B cell (primary cell): Measurements from ENCODE around the gene PEX5. TPM values are rescaled to one million over a fixed set of nuclear protein-coding genes. Genes with fewer than 3 reads are reported as not detected.
"Not testable (repeated sequence)": the region's sequence is repeated elsewhere in the genome, so short reads cannot be mapped to it uniquely, and the experiment has no call there.

Source experiments
- ATAC-seq: fragments of 200-7000 bp; cut with Tn5 transposase; one replicate; pipeline ENCODE4 v1.10.0; 2021; ENCODE audit warnings: low read depth, mild to moderate bottlenecking, moderate number of reproducible peaks, moderate library complexity
- CTCF ChIA-PET: fragments of 350-600 bp; sonication (Branson Sonifier 250); formaldehyde crosslinking; loops from one replicate; lab custom pipeline; 2021; ENCODE audit warnings: antibody characterized with exemption, inconsistent platforms; lab: Charles Lee
- POLR2A ChIA-PET: fragments of 350-600 bp; sonication (Branson Sonifier 250); formaldehyde crosslinking; loops from one replicate; lab custom pipeline; 2021; ENCODE audit warnings: antibody characterized with exemption; lab: Charles Lee
- DNase-seq: peaks from one replicate; pipeline ENCODE4 v3.0.0; 2013
- H2AFZ ChIP-seq: 2 replicates; pipeline ENCODE4 v1.6.1; 2012; ENCODE audit warnings: mild to moderate bottlenecking, low read depth, low read length; ENCODE audit not compliant: insufficient read depth, poor library complexity, severe bottlenecking
- H3K27ac ChIP-seq, 2 donors: 1 replicate in 1 of 2; 2 replicates in 1 of 2; pipeline ENCODE4 v1.5.1; 2012 to 2013; ENCODE audit warnings: low read length in 2 of 2, mild to moderate bottlenecking in 2 of 2, moderate library complexity in 1 of 2
- H3K27me3 ChIP-seq, 4 experiments: fragments of 200-600 bp in 1 of 4; sonication (generic) in 1 of 4; replicated peaks in 1 of 4; 1 replicate in 2 of 4; 2 replicates in 2 of 4; pipeline versions ENCODE4 v1.6.1 to v1.7.0; 2013 to 2016; ENCODE audit warnings: low read length in 3 of 4, mild to moderate bottlenecking in 2 of 4, mixed read lengths in 1 of 4, moderate library complexity in 1 of 4; ENCODE audit not compliant: insufficient read depth in 4 of 4, control insufficient read depth in 3 of 4; ENCODE audit errors: control extremely low read depth in 1 of 4
- H3K36me3 ChIP-seq, 2 experiments: replicated peaks in 1 of 2; 1 replicate in 1 of 2; 2 replicates in 1 of 2; pipeline versions ENCODE4 v1.6.1 to v1.7.1; 2013; ENCODE audit warnings: low read length in 1 of 2; ENCODE audit not compliant: insufficient read depth in 2 of 2, control insufficient read depth in 1 of 2; ENCODE audit errors: control extremely low read depth in 1 of 2, extremely low read depth in 1 of 2
- H3K4me1 ChIP-seq, 2 donors: fragments of 200-600 bp in 1 of 2; sonication (generic) in 1 of 2; 1 replicate in 1 of 2; 2 replicates in 1 of 2; pipeline versions ENCODE4 v1.5.1 to v1.6.1; 2013 to 2017; ENCODE audit warnings: low read length in 2 of 2; ENCODE audit not compliant: control insufficient read depth in 2 of 2, insufficient read depth in 2 of 2
- H3K4me2 ChIP-seq: replicated peaks from 2 replicates; pipeline ENCODE3; 2012; ENCODE audit warnings: mild to moderate bottlenecking, low read depth, low read length; ENCODE audit not compliant: poor library complexity, severe bottlenecking
- H3K4me3 ChIP-seq, 5 experiments: fragments of 200-600 bp in 1 of 5; sonication (generic) in 1 of 5; 1 replicate in 3 of 5; 2 replicates in 2 of 5; pipeline versions ENCODE4 v1.5.1 to v1.7.0; 2011 to 2016; ENCODE audit warnings: low read length in 4 of 5, mild to moderate bottlenecking in 4 of 5, low read depth in 2 of 5, control low read depth in 1 of 5, moderate library complexity in 1 of 5; ENCODE audit not compliant: insufficient read depth in 1 of 5; ENCODE audit errors: control extremely low read depth in 1 of 5, extremely low read depth in 1 of 5
- H3K79me2 ChIP-seq: fragments of 200-600 bp; sonication (generic); one replicate; pipeline ENCODE4 v1.6.0; 2016; ENCODE audit warnings: low read length; ENCODE audit not compliant: control insufficient read depth, insufficient read depth
- H3K9ac ChIP-seq: fragments of 200-600 bp; sonication (generic); 2 replicates; pipeline ENCODE4 v1.6.1; 2017; ENCODE audit warnings: mild to moderate bottlenecking, low read length, moderate library complexity
- H3K9me3 ChIP-seq, 3 donors: one replicate each; pipeline versions ENCODE4 v1.6.1 to v1.7.1; 2013; ENCODE audit warnings: low read length in 2 of 3; ENCODE audit not compliant: control insufficient read depth in 2 of 3, insufficient read depth in 1 of 3; ENCODE audit errors: control extremely low read depth in 1 of 3
- H4K20me1 ChIP-seq: 2 replicates; pipeline ENCODE4 v1.6.0; 2012; ENCODE audit warnings: mild to moderate bottlenecking, low read length; ENCODE audit not compliant: insufficient read depth, control insufficient read depth, poor library complexity, severe bottlenecking
- H3K27ac Mint-ChIP-seq: one replicate; pipeline ENCODE4 v1.8.0; 2021; ENCODE audit warnings: mixed read lengths
- H3K27me3 Mint-ChIP-seq: one replicate; pipeline ENCODE4 v1.8.0; 2021; ENCODE audit warnings: mixed read lengths
- H3K4me1 Mint-ChIP-seq: one replicate; pipeline ENCODE4 v1.8.0; 2021; ENCODE audit warnings: mixed read lengths
- H3K4me3 Mint-ChIP-seq: one replicate; pipeline ENCODE4 v1.8.0; 2021; ENCODE audit warnings: mixed read lengths
- H3K9me3 Mint-ChIP-seq: one replicate; pipeline ENCODE4 v1.8.0; 2022; ENCODE audit warnings: mixed read lengths; ENCODE audit not compliant: insufficient read depth
- CTCF ChIP-seq: fragments of 200-600 bp; IDR thresholded peaks from one replicate; pipeline ENCODE4 v1.8.0; 2022; ENCODE audit warnings: antibody characterized with exemption, mild to moderate bottlenecking
- EZH2 ChIP-seq: IDR thresholded peaks from 2 replicates; pipeline ENCODE4 v1.6.1; 2012; ENCODE audit warnings: borderline replicate concordance, low read depth, mild to moderate bottlenecking, moderate library complexity, low read length; ENCODE audit not compliant: insufficient read depth, poor library complexity, severe bottlenecking
- WGBS: methylation state at CpG from one replicate; pipeline ENCODE4 v1.1.5; 2013; ENCODE audit warnings: missing lambda C conversion rate; ENCODE audit not compliant: insufficient coverage; 5-methylcytosine and 5-hydroxymethylcytosine counted together
- intact Hi-C: fragments of 100-400 bp; cut with micrococcal nuclease; formaldehyde crosslinking; loops from one replicate; pipeline ENCODE4 v1.10.0; 2022
- polyA plus RNA-seq: library from polyadenylated mRNA; depleted of rRNA; stranded (reverse); fragments of >200 nt; gene quantifications from 2 replicates; pipeline ENCODE4 v1.2.3, GENCODE V29; 2012
- total RNA-seq, 2 donors: library from RNA; stranded (reverse); fragments of 120-200 nt in 1 of 2; gene quantifications; 1 replicate in 1 of 2; 2 replicates in 1 of 2; pipeline versions ENCODE4 v1.2.3 to v1.2.4, GENCODE V29; 2013 to 2022

The PEX5 gene
- total and polyA plus RNA-seq, 2 donors (not counting 1 experiment from before 2014, with no cell fraction given) = 11.4 to 35.0 TPM

GRCh38 chr12:7180685-7181084, 8.8 kb upstream of the PEX5 start:
- ATAC-seq (no peak), DNase-seq (no peak)
- no peak overlapping the region for H3K4me3 Mint-ChIP-seq
- Histone ChIP-seq H2AFZ (no peak overlapping the region), H3K79me2 (no peaks in the 10 kb centered on the region), H3K27ac (no peak overlapping the region), H3K9me3 (no peaks in the 10 kb centered on the region), H3K27me3 (peaks cover 0 to 16% (median 9%) of the 10 kb centered on the region in 4 experiments), H3K9ac (no peak overlapping the region), H3K4me3 (no peak overlapping the region), H4K20me1 (no peaks in the 10 kb centered on the region), H3K36me3 (no peaks in the 10 kb centered on the region), H3K4me1 (no peaks in the 10 kb centered on the region), H3K4me2 (no peak overlapping the region)
- 90% methylated on average over 1 of the region's 1 CpG for WGBS
- ChIA-PET POLR2A (no interaction called here), CTCF (interaction anchor here (0.5 kb wide), 1 partner anchor 36 kb away, joined by 3 read pairs; no protein-coding TSS in a partner anchor)
- TF ChIP-seq EZH2 = no peak
- no peak for TF ChIP-seq CTCF
- H3K27ac Mint-ChIP-seq = no peak overlapping the region
- no peaks in the 10 kb centered on the region for H3K4me1 Mint-ChIP-seq
- intact Hi-C loops = no loop called here
- H3K9me3 Mint-ChIP-seq = no peaks in the 10 kb centered on the region
- peaks cover 37% of the 10 kb centered on the region for H3K27me3 Mint-ChIP-seq

- H2AFZ ChIP-seq, H3K27ac ChIP-seq, H3K36me3 ChIP-seq, H3K27me3 ChIP-seq, H3K4me3 ChIP-seq, H3K9ac ChIP-seq, H3K79me2 ChIP-seq, DNase-seq, H3K4me2 ChIP-seq, POLR2A ChIA-PET, H3K9me3 Mint-ChIP-seq, intact Hi-C loops, H3K27ac Mint-ChIP-seq, H3K9me3 ChIP-seq, H4K20me1 ChIP-seq, H3K27me3 Mint-ChIP-seq, ATAC-seq, H3K4me3 Mint-ChIP-seq: not testable (repeated sequence)
- CTCF ChIA-PET = interaction anchor here (0.7 kb wide), 1 partner anchor 26 kb away, joined by 3 read pairs; no protein-coding TSS in a partner anchor
- H3K4me1 Mint-ChIP-seq = peaks cover 23% of the 10 kb centered on the region
- no CpG with 5 or more reads among the region's 2 CpGs for WGBS
- peaks cover 18 to 23% of the 10 kb centered on the region in 2 donors for H3K4me1 ChIP-seq
Observed at GRCh38 chr12:7186058-7186457, 3.4 kb upstream of the PEX5 start.
